ENCODE measurements around the gene SLC2A9.

Gene SLC2A9

GRCh38 chr4:9946170-9946569, 75.1 kb downstream of the SLC2A9 start:
- H3K4me2 ChIP-seq, result no peak overlapping the region
- no peaks in the 10 kb centered on the region for H3K27me3 ChIP-seq
- peaks cover 0 to 8% (median 0%) of the 10 kb centered on the region in 11 experiments; a peak in 1 of 22 replicates for H3K9me3 ChIP-seq (replicated peaks in 1 of 11)
- H3K4me1 ChIP-seq, result no peaks in the 10 kb centered on the region; a peak in 1 of 20 replicates
- no peak overlapping the region for H3K27ac ChIP-seq
- no peak overlapping the region for H3K4me3 ChIP-seq
- no peak for TF ChIP-seq Cebpa-rat (IDR thresholded peaks at IDR 0.05)
- peaks cover 0 to 46% (median 0%) of the 10 kb centered on the region in 11 experiments; a peak in 2 of 22 replicates for H4K20me1 ChIP-seq
- H3K36me3 ChIP-seq, result peaks cover 0 to 69% (median 0%) of the 10 kb centered on the region in 11 experiments; a peak in 9 of 22 replicates
- no peak overlapping the region for H3K9ac ChIP-seq

- Histone ChIP-seq H3K4me1 (peaks cover 7 to 12% (median 8%) of the 10 kb centered on the region in 10 experiments), H3K4me3 (no peak overlapping the region), H3K36me3 (peaks cover 0 to 74% (median 0%) of the 10 kb centered on the region in 11 experiments; a peak in 8 of 22 replicates), H3K27ac (no peak overlapping the region), H3K9ac (no peak overlapping the region), H3K27me3 (no peaks in the 10 kb centered on the region), H3K9me3 (replicated peaks in 1 of 11) (peaks cover 0 to 11% (median 0%) of the 10 kb centered on the region in 11 experiments; a peak in 1 of 22 replicates), H4K20me1 (peaks cover 0 to 46% (median 0%) of the 10 kb centered on the region in 11 experiments; a peak in 2 of 22 replicates), H3K4me2 (no peak overlapping the region)
- no peak for TF ChIP-seq Cebpa-rat (IDR thresholded peaks at IDR 0.05)
These were observed 76.6 kb downstream of the SLC2A9 start for GRCh38 chr4:9944431-9945425.

- TF ChIP-seq Cebpa-rat (IDR thresholded peaks at IDR 0.05), result no peak
- no peak overlapping the region for H3K27ac ChIP-seq
- no peak overlapping the region for H3K4me3 ChIP-seq
- H3K4me1 ChIP-seq, result peaks cover 8 to 16% (median 11%) of the 10 kb centered on the region in 10 experiments
- H4K20me1 ChIP-seq, result peaks cover 0 to 46% (median 0%) of the 10 kb centered on the region in 11 experiments; a peak in 2 of 22 replicates
- H3K4me2 ChIP-seq, result no peak overlapping the region
- no peak overlapping the region for H3K9ac ChIP-seq
- H3K9me3 ChIP-seq (replicated peaks in 1 of 11), result peaks cover 0 to 11% (median 0%) of the 10 kb centered on the region in 11 experiments; a peak in 1 of 22 replicates
- H3K36me3 ChIP-seq, result peaks cover 0 to 79% (median 0%) of the 10 kb centered on the region in 11 experiments; a peak in 10 of 22 replicates
- H3K27me3 ChIP-seq, result no peaks in the 10 kb centered on the region
These were observed 77.5 kb downstream of the SLC2A9 start for GRCh38 chr4:9943761-9944160.

GRCh38 chr4:9942921-9943600, 78.2 kb downstream of the SLC2A9 start:
- peaks cover 0 to 78% (median 0%) of the 10 kb centered on the region in 11 experiments; a peak in 10 of 22 replicates for H3K36me3 ChIP-seq
- no peak overlapping the region for H3K27ac ChIP-seq

GRCh38 chr4:9942139-9942538, 79.2 kb downstream of the SLC2A9 start:
- H3K4me3 ChIP-seq, result no peak overlapping the region
- peaks cover 0 to 50% (median 0%) of the 10 kb centered on the region in 11 experiments; a peak in 2 of 22 replicates for H4K20me1 ChIP-seq
- H3K4me2 ChIP-seq, result no peak overlapping the region
- H3K9ac ChIP-seq, result no peak overlapping the region
- H3K36me3 ChIP-seq, result peaks cover 0 to 80% (median 0%) of the 10 kb centered on the region in 11 experiments; a peak in 10 of 22 replicates
- peaks cover 0 to 11% (median 0%) of the 10 kb centered on the region in 11 experiments; a peak in 1 of 22 replicates for H3K9me3 ChIP-seq (replicated peaks in 1 of 11)
- no peaks in the 10 kb centered on the region for H3K27me3 ChIP-seq
- peaks cover 8 to 16% (median 11%) of the 10 kb centered on the region in 10 experiments for H3K4me1 ChIP-seq
- TF ChIP-seq Cebpa-rat (IDR thresholded peaks at IDR 0.05), result no peak
- no peak overlapping the region for H3K27ac ChIP-seq

More at GRCh38 chr4:9942921-9943600, 78.2 kb downstream of the SLC2A9 start:
- H3K9me3 ChIP-seq (replicated peaks in 1 of 11), result peaks cover 0 to 11% (median 0%) of the 10 kb centered on the region in 11 experiments; a peak in 1 of 22 replicates
- peaks cover 8 to 16% (median 11%) of the 10 kb centered on the region in 10 experiments for H3K4me1 ChIP-seq
- no peak overlapping the region for H3K9ac ChIP-seq
- H3K4me3 ChIP-seq, result no peak overlapping the region
- TF ChIP-seq Cebpa-rat (IDR thresholded peaks at IDR 0.05), result no peak
- H4K20me1 ChIP-seq, result peaks cover 0 to 46% (median 0%) of the 10 kb centered on the region in 11 experiments; a peak in 2 of 22 replicates
- H3K27me3 ChIP-seq, result no peaks in the 10 kb centered on the region
- H3K4me2 ChIP-seq, result no peak overlapping the region

GRCh38 chr4:9940041-9940440, 81.3 kb downstream of the SLC2A9 start:
- Histone ChIP-seq H3K36me3 (peaks cover 0 to 83% (median 0%) of the 10 kb centered on the region in 11 experiments; a peak in 10 of 22 replicates), H3K4me2 (peak overlapping the region; percentile 15 to 59 (median 53); a peak in 21 of 22 replicates), H3K4me1 (peaks cover 8 to 16% (median 11%) of the 10 kb centered on the region in 10 experiments), H3K9ac (no peak overlapping the region), H4K20me1 (peaks cover 0 to 38% (median 0%) of the 10 kb centered on the region in 11 experiments; a peak in 2 of 22 replicates), H3K27ac (no peak overlapping the region), H3K4me3 (no peak overlapping the region), H3K9me3 (replicated peaks in 1 of 11) (peaks cover 0 to 11% (median 0%) of the 10 kb centered on the region in 11 experiments; a peak in 1 of 22 replicates), H3K27me3 (no peaks in the 10 kb centered on the region)
- no peak for TF ChIP-seq Cebpa-rat (IDR thresholded peaks at IDR 0.05)

GRCh38 chr4:9938933-9939332, 82.4 kb downstream of the SLC2A9 start:
- peaks cover 8 to 16% (median 12%) of the 10 kb centered on the region in 10 experiments for H3K4me1 ChIP-seq
- H3K27ac ChIP-seq, result no peak overlapping the region
- H3K27me3 ChIP-seq, result no peaks in the 10 kb centered on the region
- H3K4me3 ChIP-seq, result no peak overlapping the region
- H3K9ac ChIP-seq, result no peak overlapping the region
- peaks cover 0 to 29% (median 0%) of the 10 kb centered on the region in 11 experiments; a peak in 2 of 22 replicates for H4K20me1 ChIP-seq
- TF ChIP-seq Cebpa-rat (IDR thresholded peaks at IDR 0.05), result no peak
- no peak overlapping the region for H3K4me2 ChIP-seq
- peaks cover 0 to 11% (median 0%) of the 10 kb centered on the region in 11 experiments; a peak in 1 of 22 replicates for H3K9me3 ChIP-seq (replicated peaks in 1 of 11)
- H3K36me3 ChIP-seq, result peaks cover 0 to 89% (median 0%) of the 10 kb centered on the region in 11 experiments; a peak in 10 of 22 replicates

- no peak overlapping the region for H3K27ac ChIP-seq
- peaks cover 0 to 90% (median 0%) of the 10 kb centered on the region in 11 experiments; a peak in 10 of 22 replicates for H3K36me3 ChIP-seq
- TF ChIP-seq Cebpa-rat (IDR thresholded peaks at IDR 0.05), result no peak
- H3K4me3 ChIP-seq, result no peak overlapping the region
- H3K4me2 ChIP-seq, result no peak overlapping the region
- H3K27me3 ChIP-seq, result no peaks in the 10 kb centered on the region
- peaks cover 8 to 16% (median 12%) of the 10 kb centered on the region in 10 experiments for H3K4me1 ChIP-seq
- H3K9me3 ChIP-seq (replicated peaks in 1 of 11), result peaks cover 0 to 11% (median 0%) of the 10 kb centered on the region in 11 experiments; a peak in 1 of 22 replicates
- peaks cover 0 to 30% (median 0%) of the 10 kb centered on the region in 11 experiments; a peak in 2 of 22 replicates for H4K20me1 ChIP-seq
- H3K9ac ChIP-seq, result no peak overlapping the region
These were observed 84.2 kb downstream of the SLC2A9 start for GRCh38 chr4:9937078-9937477.

Data from BLaER1 treated with 17β-estradiol and CSF1 and Interleukin-3, amounts not matched to agents 10 nM and 100 nM (cell line).